AG10803 (cell line): Measurements from ENCODE around the gene SYNGAP1.

ENCODE experiments used
- DNase-seq: peaks from one replicate; pipeline ENCODE4 v3.0.0; 2010; ENCODE audit warnings: low read depth
- H3K4me3 ChIP-seq: 2 replicates; pipeline ENCODE4 v1.5.1; 2011; ENCODE audit warnings: mild to moderate bottlenecking, low read length, control low read depth
- TF ChIP-seq, protein P1 (sequence below): conservative IDR thresholded peaks from 2 replicates; pipeline ENCODE4 v1.5.1; 2011; ENCODE audit warnings: mild to moderate bottlenecking, low read length, control low read depth, inconsistent platforms

Gene SYNGAP1

DNA sequence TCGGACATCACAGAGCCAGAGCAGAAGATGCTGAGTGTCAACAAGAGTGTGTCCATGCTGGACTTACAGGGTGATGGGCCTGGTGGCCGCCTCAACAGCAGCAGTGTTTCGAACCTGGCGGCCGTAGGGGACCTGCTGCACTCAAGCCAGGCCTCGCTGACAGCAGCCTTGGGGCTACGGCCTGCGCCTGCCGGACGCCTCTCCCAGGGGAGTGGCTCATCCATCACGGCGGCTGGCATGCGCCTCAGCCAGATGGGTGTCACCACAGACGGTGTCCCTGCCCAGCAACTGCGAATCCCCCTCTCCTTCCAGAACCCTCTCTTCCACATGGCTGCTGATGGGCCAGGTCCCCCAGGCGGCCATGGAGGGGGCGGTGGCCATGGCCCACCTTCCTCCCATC is 23.2 kb downstream of the SYNGAP1 start:
- H3K4me3 ChIP-seq, result no peak overlapping the region
- TF ChIP-seq, protein P1, sequence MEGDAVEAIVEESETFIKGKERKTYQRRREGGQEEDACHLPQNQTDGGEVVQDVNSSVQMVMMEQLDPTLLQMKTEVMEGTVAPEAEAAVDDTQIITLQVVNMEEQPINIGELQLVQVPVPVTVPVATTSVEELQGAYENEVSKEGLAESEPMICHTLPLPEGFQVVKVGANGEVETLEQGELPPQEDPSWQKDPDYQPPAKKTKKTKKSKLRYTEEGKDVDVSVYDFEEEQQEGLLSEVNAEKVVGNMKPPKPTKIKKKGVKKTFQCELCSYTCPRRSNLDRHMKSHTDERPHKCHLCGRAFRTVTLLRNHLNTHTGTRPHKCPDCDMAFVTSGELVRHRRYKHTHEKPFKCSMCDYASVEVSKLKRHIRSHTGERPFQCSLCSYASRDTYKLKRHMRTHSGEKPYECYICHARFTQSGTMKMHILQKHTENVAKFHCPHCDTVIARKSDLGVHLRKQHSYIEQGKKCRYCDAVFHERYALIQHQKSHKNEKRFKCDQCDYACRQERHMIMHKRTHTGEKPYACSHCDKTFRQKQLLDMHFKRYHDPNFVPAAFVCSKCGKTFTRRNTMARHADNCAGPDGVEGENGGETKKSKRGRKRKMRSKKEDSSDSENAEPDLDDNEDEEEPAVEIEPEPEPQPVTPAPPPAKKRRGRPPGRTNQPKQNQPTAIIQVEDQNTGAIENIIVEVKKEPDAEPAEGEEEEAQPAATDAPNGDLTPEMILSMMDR, result no peak
- DNase-seq, result no peak

GRCh38 chr6:33443619-33444504 is 24.0 kb downstream of the SYNGAP1 start:
- H3K4me3 ChIP-seq, result no peak overlapping the region
- TF ChIP-seq, protein P1, result no peak
- DNase-seq, result no peak

- TF ChIP-seq, protein P1, result no peak
- no peak for DNase-seq
- H3K4me3 ChIP-seq, result no peak overlapping the region
These were observed 25.3 kb downstream of the SYNGAP1 start for GRCh38 chr6:33445119-33445603.

DNA sequence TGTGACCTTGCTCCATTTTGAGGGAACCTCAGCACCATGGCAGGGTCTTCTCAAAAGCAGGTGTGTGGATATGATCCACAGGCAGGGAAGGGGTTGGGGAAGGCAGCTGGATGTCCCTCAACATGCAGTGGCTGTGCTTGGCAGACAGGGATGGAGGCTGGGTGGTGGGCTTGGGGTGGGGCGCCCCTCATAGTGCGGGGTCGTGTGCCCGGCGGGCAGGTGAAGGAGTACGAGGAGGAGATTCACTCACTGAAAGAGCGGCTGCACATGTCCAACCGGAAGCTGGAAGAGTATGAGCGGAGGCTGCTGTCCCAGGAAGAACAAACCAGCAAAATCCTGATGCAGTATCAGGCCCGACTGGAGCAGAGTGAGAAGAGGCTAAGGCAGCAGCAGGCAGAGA is 26.5 kb downstream of the SYNGAP1 start:
- DNase-seq, result no peak
- no peak overlapping the region for H3K4me3 ChIP-seq
- TF ChIP-seq, protein P1, result no peak

DNA sequence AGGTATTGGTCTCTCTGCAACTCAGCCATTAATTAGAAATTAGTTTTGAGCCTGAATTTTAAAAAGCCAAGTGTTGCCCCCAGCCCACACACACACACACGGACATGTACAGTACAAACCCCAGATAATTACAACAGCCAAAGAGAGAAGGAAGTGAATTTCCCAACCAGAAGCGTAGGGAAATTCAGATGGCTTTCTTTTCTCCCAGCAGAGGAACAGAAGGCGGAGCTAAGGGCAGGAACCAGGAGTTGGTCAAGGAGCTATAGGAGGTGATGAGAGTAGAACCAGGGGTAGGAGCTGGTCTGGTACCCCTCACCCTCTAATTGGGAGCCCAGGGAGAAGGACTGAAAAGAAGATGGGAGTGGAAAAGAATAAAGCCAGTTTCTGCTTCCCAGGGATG is 30.6 kb downstream of the SYNGAP1 start:
- no peak overlapping the region for H3K4me3 ChIP-seq
- TF ChIP-seq, protein P1, result no peak
- DNase-seq, result no peak

DNA sequence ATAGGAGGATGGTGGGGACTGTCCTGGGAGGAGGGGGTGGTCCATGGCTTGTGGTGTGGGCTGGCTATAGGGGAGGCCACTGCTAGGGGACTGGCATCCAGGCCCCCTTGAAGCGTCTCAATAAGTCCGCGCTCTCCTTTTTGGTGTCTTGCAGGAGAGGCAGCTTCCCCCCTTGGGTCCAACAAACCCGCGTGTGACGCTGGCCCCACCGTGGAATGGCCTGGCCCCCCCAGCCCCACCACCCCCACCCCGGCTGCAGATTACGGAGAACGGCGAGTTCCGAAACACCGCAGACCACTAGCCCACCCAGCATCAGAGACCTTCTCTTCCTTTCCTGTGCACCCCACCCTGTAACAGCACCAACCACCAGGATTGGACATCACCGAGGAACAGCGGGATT is 31.7 kb downstream of the SYNGAP1 start:
- H3K4me3 ChIP-seq, result no peak overlapping the region
- TF ChIP-seq, protein P1, result no peak
- no peak for DNase-seq

DNA sequence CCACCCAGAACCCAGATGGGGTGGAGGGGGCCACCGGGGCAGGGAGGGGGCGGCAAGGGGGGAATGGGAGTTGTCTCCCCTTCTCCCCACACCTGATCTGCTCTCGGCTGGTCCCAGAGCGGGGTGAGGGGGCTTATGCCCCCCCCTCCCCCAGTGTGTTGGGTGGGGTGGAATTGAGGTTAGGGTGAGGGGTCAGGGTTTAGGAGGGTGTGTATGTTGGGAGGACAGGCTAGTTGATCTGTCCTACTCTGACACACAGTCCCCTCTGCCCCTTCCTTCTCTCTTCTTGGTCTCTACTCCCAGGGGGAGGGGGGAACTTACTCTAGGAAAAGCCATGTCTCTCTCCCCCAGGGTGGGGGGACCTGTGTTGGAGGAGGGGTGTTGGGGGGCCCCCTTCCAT is 32.6 kb downstream of the SYNGAP1 start:
- DNase-seq, result no peak

More for the DNA sequence above, 32.6 kb downstream of the SYNGAP1 start:
- no peak overlapping the region for H3K4me3 ChIP-seq
- TF ChIP-seq, protein P1, result no peak
